Spleen (tissue), 11 donors: ENCODE data around the gene LRMDA. TPM values are rescaled to one million over a fixed set of nuclear protein-coding genes. Genes with fewer than 3 reads are reported as not detected.

Source experiments
- DNase-seq: peaks from one replicate; pipeline ENCODE4 v3.0.0-alpha.2; 2020
- H3K27ac ChIP-seq, 8 donors: fragments of 200-600 bp; sonication (generic) in 7 of 8; 1 replicate in 4 of 8; 2 replicates in 4 of 8; pipeline versions ENCODE4 v1.5.0 to v1.8.0; 2016 to 2021; ENCODE audit warnings: inconsistent platforms in 4 of 8, mild to moderate bottlenecking in 4 of 8, moderate library complexity in 1 of 8
- H3K27me3 ChIP-seq, 7 donors: fragments of 200-600 bp; sonication (generic) in 6 of 7; replicated peaks in 1 of 7; 1 replicate in 4 of 7; 2 replicates in 3 of 7; pipeline versions ENCODE4 v1.5.0 to v1.8.0; 2016 to 2021; ENCODE audit warnings: inconsistent platforms in 3 of 7, mild to moderate bottlenecking in 1 of 7
- H3K36me3 ChIP-seq, 6 donors: fragments of 200-600 bp; sonication (generic) in 5 of 6; 1 replicate in 4 of 6; 2 replicates in 2 of 6; pipeline versions ENCODE4 v1.5.0 to v1.8.0; 2016 to 2021; ENCODE audit warnings: inconsistent platforms in 2 of 6
- H3K4me1 ChIP-seq, 6 donors: fragments of 200-600 bp; sonication (generic) in 5 of 6; 1 replicate in 3 of 6; 2 replicates in 3 of 6; pipeline versions ENCODE4 v1.5.0 to v1.8.0; 2016 to 2021; ENCODE audit warnings: inconsistent platforms in 3 of 6
- H3K4me3 ChIP-seq, 8 donors: fragments of 200-600 bp; sonication (generic) in 7 of 8; 1 replicate in 4 of 8; 2 replicates in 4 of 8; pipeline versions ENCODE4 v1.5.0 to v1.8.0; 2016 to 2021; ENCODE audit warnings: inconsistent platforms in 4 of 8, mild to moderate bottlenecking in 4 of 8, moderate library complexity in 2 of 8
- H3K9me3 ChIP-seq, 8 donors: fragments of 200-600 bp; sonication (generic) in 7 of 8; 1 replicate in 4 of 8; 2 replicates in 4 of 8; pipeline versions ENCODE4 v1.5.0 to v1.8.0; 2016 to 2021; ENCODE audit warnings: inconsistent platforms in 4 of 8
- POLR2A ChIP-seq, 3 donors: fragments of 450-650 bp; IDR thresholded peaks; one replicate each; pipeline ENCODE4 v1.5.1; 2017; ENCODE audit warnings: antibody characterized with exemption in 3 of 3, mild to moderate bottlenecking in 1 of 3
- POLR2AphosphoS5 ChIP-seq, 3 donors: sonication (generic); formaldehyde crosslinking; IDR thresholded peaks; one replicate each; pipeline ENCODE4 v1.5.1; 2017; ENCODE audit warnings: antibody characterized with exemption in 3 of 3
- WGBS, 5 donors: extraction: QIAGEN DNeasy Blood & Tissue Kit in 3 of 5; methylation state at CpG; one replicate each; pipeline versions ENCODE4 v1.1.5 to v1.1.7; 2013 to 2018; 5-methylcytosine and 5-hydroxymethylcytosine counted together
- intact Hi-C: fragments of 100-400 bp; cut with DNase I; formaldehyde crosslinking; loops from one replicate; pipeline ENCODE4 v1.15.0; 2023; ENCODE audit warnings: low total_unique reads
- polyA plus RNA-seq, 3 donors: library from polyadenylated mRNA; stranded (reverse); fragments of 200-250 nt; gene quantifications; one replicate each; pipeline ENCODE4 v1.2.1, GENCODE V29; 2013
- total RNA-seq, 7 donors: library from RNA; depleted of rRNA in 3 of 7; stranded (reverse); fragments of >200 nt in 3 of 7; fragmentation: NEBNext Ultra II Directional in 4 of 7; extraction: Animal tissue kit (Norgen Biotek cat#: 25700) in 4 of 7; gene quantifications; one replicate each; pipeline versions ENCODE4 v1.1.0 to v1.2.1, GENCODE V29; 2016 to 2021
- TF ChIP-seq, protein P1 (sequence below), 11 experiments: fragments of 200-600 bp in 7 of 11; fragments of 450-650 bp in 4 of 11; sonication (generic) in 4 of 11; IDR thresholded peaks in 8 of 11; conservative IDR thresholded peaks in 3 of 11; 1 replicate in 7 of 11; 2 replicates in 4 of 11; pipeline versions ENCODE4 v1.4.0 to v1.8.0; 2016 to 2021; ENCODE audit warnings: antibody characterized with exemption in 11 of 11, inconsistent platforms in 4 of 11, mild to moderate bottlenecking in 1 of 11
- donor health status: healthy with polysubstance abuse.
- donor health status: DM: no; HTN: no; CAD: no; lungs with moderate emphysema.
- donor health status: DM: no; HTN: no; CAD: no.
- donor health status: Bipolar disorder and iron deficiency.
- donor health status: healthy.
- donor health status: DM: no; HTN: no; CAD: no.
- donor health status: DM: yes; HTN: yes; CAD: no.

The LRMDA gene
- total and polyA plus RNA-seq, 10 donors = 7.3 to 46.6 (median 28.2) TPM

DNA sequence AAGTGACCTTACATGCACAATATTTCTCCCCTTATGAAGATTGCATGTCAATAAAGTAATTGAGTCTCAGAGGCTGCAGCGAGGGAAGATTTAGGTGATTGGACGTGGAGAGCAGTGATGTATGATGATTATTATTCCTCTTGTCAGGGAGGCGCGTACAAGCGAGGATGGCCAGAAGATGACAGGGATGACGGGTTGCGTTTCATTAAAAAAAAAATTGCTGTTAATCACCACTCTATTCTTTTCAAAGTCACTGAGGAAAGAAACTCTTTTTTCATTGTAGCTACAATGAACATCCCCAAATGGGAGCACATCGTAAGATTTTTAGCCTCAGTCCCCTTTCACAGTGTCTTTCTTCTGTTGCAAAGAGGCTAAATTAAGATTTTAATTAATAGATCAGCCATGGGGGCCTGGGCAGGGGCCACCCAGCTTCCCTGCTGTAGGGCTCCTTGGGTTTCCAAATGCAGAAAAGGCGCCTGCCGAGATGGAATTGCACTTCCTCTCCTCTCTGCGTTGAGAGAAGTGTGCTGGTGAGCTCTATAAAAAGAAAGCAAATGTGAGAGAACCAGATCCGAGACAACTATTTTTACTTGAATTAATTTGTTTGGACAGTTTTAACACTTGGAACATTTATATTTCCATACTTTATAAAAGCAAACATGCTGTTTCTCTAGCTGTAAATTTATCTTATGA, 998.1 kb downstream of the LRMDA start:
- Histone ChIP-seq H3K4me1 (peaks cover 0 to 5% (median 0%) of the 10 kb centered on the region in 6 donors), H3K4me3 (no peak overlapping the region), H3K36me3 (no peaks in the 10 kb centered on the region), H3K27me3 (no peaks in the 10 kb centered on the region), H3K9me3 (no peaks in the 10 kb centered on the region), H3K27ac (peak overlapping the region in 3 of 8 donors; percentile 17 to 49 (median 24))
- 68 to 80% (median 76%) methylated on average over 12 of the region's 12 CpGs for WGBS, 5 donors
- DNase-seq = no peak
- no peak for TF ChIP-seq POLR2A (IDR thresholded peaks at IDR 0.05)
- TF ChIP-seq POLR2AphosphoS5 (IDR thresholded peaks at IDR 0.05) = no peak
- TF ChIP-seq, protein P1, sequence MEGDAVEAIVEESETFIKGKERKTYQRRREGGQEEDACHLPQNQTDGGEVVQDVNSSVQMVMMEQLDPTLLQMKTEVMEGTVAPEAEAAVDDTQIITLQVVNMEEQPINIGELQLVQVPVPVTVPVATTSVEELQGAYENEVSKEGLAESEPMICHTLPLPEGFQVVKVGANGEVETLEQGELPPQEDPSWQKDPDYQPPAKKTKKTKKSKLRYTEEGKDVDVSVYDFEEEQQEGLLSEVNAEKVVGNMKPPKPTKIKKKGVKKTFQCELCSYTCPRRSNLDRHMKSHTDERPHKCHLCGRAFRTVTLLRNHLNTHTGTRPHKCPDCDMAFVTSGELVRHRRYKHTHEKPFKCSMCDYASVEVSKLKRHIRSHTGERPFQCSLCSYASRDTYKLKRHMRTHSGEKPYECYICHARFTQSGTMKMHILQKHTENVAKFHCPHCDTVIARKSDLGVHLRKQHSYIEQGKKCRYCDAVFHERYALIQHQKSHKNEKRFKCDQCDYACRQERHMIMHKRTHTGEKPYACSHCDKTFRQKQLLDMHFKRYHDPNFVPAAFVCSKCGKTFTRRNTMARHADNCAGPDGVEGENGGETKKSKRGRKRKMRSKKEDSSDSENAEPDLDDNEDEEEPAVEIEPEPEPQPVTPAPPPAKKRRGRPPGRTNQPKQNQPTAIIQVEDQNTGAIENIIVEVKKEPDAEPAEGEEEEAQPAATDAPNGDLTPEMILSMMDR (IDR thresholded peaks at IDR 0.05 in 8 of 11, conservative IDR thresholded peaks at IDR 0.05 in 3 of 11) = no peak
- intact Hi-C loops = no loop called here

DNA sequence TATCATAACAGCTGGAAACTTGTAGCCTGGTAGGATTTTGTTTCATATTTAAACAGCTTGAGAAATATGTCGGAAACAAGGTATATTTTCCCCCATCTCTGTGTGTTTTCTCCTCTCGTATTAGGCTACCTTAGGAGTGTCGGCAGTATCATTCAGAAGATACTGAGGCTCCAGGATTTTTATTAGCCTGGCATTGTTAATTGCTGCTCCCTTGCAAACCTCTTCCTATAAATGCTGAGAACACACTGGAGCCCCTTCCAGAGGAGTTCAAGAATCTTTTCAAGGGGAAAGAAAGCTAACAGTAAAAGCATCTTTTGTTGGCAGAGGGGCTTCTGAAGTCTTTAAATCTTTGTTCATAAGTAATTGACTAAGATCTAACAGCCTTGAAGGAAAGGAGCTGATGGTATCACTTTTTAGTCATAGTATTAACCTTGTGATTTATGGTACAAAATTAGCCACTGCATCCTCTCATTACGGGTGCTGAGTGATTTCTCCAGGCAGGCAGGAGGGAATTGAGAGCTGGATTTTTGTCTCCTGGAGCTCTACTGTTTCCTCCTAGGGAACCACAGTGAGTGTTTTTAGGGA, 998.7 kb downstream of the LRMDA start:
- intact Hi-C loops = no loop called here
- Histone ChIP-seq H3K36me3 (no peaks in the 10 kb centered on the region), H3K9me3 (no peaks in the 10 kb centered on the region), H3K4me3 (no peak overlapping the region), H3K4me1 (peaks cover 0 to 5% (median 0%) of the 10 kb centered on the region in 6 donors), H3K27me3 (no peaks in the 10 kb centered on the region), H3K27ac (peak overlapping the region in 4 of 8 donors; percentile 17 to 49 (median 22))
- no peak for DNase-seq
- 37 to 66% (median 49%) methylated on average over 4 of the region's 4 CpGs for WGBS, 5 donors
- TF ChIP-seq, protein P1 (IDR thresholded peaks at IDR 0.05 in 8 of 11, conservative IDR thresholded peaks at IDR 0.05 in 3 of 11) = no peak
- TF ChIP-seq POLR2A (IDR thresholded peaks at IDR 0.05) (no peak), POLR2AphosphoS5 (IDR thresholded peaks at IDR 0.05) (no peak)

DNA sequence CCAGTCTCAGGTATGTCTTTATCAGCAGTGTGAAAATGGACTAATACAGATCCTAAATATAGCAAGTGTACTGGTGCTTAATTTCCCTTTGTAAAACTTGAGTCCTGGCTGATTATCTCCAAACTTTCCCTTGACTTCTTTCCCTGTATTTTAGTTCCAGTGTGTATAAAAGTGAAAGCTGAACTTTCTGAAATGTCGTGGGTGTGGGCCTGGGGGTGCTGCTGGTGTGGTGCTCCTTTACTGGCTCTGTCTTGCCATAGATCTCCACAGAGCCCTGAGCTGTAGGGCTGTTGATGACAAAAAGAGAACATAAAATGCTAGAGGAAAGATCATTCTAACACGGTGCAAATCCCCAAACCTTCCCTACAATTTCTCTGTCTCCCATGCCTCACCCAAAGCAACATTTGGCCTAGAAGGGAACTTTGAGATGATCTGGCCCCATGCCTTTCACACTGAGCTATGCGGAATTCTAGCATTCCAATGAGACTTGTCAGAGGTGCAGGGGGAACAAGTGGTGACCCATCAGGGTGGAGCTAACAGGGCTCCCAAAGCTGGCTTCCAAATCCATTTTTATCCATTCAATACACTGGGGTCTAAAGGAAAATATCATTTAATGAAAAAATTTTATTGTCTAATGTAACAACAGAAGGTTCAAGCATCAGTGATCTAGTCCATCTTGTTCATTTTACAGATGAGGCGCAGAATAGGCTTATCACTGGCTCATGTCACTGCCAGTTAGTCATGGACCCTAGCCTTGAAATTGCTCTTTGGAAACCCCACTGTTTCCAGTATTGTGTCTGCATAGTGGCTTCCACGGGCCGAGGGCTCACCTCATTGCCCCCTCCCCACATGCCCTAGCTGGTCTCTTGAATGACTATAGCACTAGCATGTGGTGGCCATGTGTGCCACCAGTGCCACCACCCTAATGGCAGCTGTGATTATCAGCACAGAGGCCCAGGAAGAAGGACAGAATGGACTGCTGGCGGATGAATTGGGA, 1000.9 kb downstream of the LRMDA start:
- peak overlapping the region in 1 of 8 donors; percentile 26 for H3K27ac ChIP-seq
- H3K4me3 ChIP-seq = no peak overlapping the region
- 82 to 93% (median 87%) methylated on average over 7 of the region's 7 CpGs for WGBS, 5 donors
- H3K4me1 ChIP-seq = peaks cover 0 to 5% (median 0%) of the 10 kb centered on the region in 6 donors
- H3K27me3 ChIP-seq = no peaks in the 10 kb centered on the region
- no peaks in the 10 kb centered on the region for H3K36me3 ChIP-seq
- H3K9me3 ChIP-seq = no peaks in the 10 kb centered on the region
- TF ChIP-seq, protein P1 (IDR thresholded peaks at IDR 0.05 in 8 of 11, conservative IDR thresholded peaks at IDR 0.05 in 3 of 11) = no peak
- TF ChIP-seq POLR2A (IDR thresholded peaks at IDR 0.05) (no peak), POLR2AphosphoS5 (IDR thresholded peaks at IDR 0.05) (no peak)
- no peak for DNase-seq
- intact Hi-C loops = no loop called here
